Liver (tissue), 9 donors: Measurements from ENCODE around the gene CAMSAP3. TPM values are rescaled to one million over a fixed set of nuclear protein-coding genes. Genes with fewer than 3 reads are reported as not detected.

Experiments used
- DNase-seq: peaks from one replicate; pipeline ENCODE4 v3.0.0-alpha.2; 2017; ENCODE audit warnings: low spot score
- H3K27ac ChIP-seq, 2 donors: one replicate each; pipeline ENCODE4 v1.7.0; 2013; ENCODE audit warnings: inconsistent platforms in 2 of 2, low read length in 2 of 2, control low read depth in 1 of 2, low read depth in 1 of 2, mild to moderate bottlenecking in 1 of 2
- H3K27me3 ChIP-seq, 4 donors: one replicate each; pipeline versions ENCODE4 v1.6.1 to v1.7.0; 2013; ENCODE audit warnings: low read length in 3 of 4, inconsistent platforms in 1 of 4, mild to moderate bottlenecking in 1 of 4, moderate library complexity in 1 of 4; ENCODE audit not compliant: control insufficient read depth in 4 of 4, insufficient read depth in 4 of 4
- H3K36me3 ChIP-seq, 4 donors: one replicate each; pipeline versions ENCODE4 v1.6.1 to v1.7.0; 2013; ENCODE audit warnings: low read length in 3 of 4, mild to moderate bottlenecking in 3 of 4, low read depth in 1 of 4, moderate library complexity in 1 of 4; ENCODE audit not compliant: control insufficient read depth in 4 of 4, insufficient read depth in 3 of 4
- H3K4me1 ChIP-seq, 4 donors: one replicate each; pipeline versions ENCODE4 v1.6.1 to v1.7.0; 2013; ENCODE audit warnings: low read length in 3 of 4, mild to moderate bottlenecking in 3 of 4, moderate library complexity in 1 of 4; ENCODE audit not compliant: control insufficient read depth in 4 of 4, insufficient read depth in 4 of 4
- H3K4me3 ChIP-seq, 3 donors: one replicate each; pipeline versions ENCODE4 v1.6.1 to v1.7.0; 2013; ENCODE audit warnings: low read length in 3 of 3, control low read depth in 1 of 3, low read depth in 1 of 3, mild to moderate bottlenecking in 1 of 3
- H3K9ac ChIP-seq, 2 donors: one replicate each; pipeline ENCODE4 v1.7.0; 2013; ENCODE audit warnings: low read length in 2 of 2, mild to moderate bottlenecking in 2 of 2, moderate library complexity in 2 of 2, control low read depth in 1 of 2, low read depth in 1 of 2
- H3K9me3 ChIP-seq, 4 donors: one replicate each; pipeline versions ENCODE4 v1.6.1 to v1.7.0; 2013; ENCODE audit warnings: low read length in 3 of 4; ENCODE audit not compliant: control insufficient read depth in 4 of 4
- ATF3 ChIP-seq: IDR thresholded peaks from 2 replicates; pipeline ENCODE4 v1.6.1; 2016; ENCODE audit warnings: antibody characterized with exemption
- CTCF ChIP-seq: fragments of 150-350 bp; IDR thresholded peaks from 2 replicates; pipeline ENCODE4 v1.5.1; 2017; ENCODE audit warnings: improper control_type of control experiment, low read depth, low read length; ENCODE audit not compliant: missing input control
- EGR1 ChIP-seq, 2 donors: IDR thresholded peaks; 2 replicates each; pipeline ENCODE4 v1.6.1; 2016 to 2018; ENCODE audit warnings: antibody characterized with exemption in 2 of 2, low read depth in 2 of 2
- FOXA1 ChIP-seq: IDR thresholded peaks from 2 replicates; pipeline ENCODE4 v1.6.1; 2016; ENCODE audit warnings: antibody characterized with exemption
- FOXA2 ChIP-seq: IDR thresholded peaks from 2 replicates; pipeline ENCODE4 v1.6.1; 2016; ENCODE audit warnings: antibody characterized with exemption
- GABPA ChIP-seq, 2 donors: IDR thresholded peaks in 1 of 2; conservative IDR thresholded peaks in 1 of 2; 2 replicates each; pipeline ENCODE4 v1.6.1; 2016; ENCODE audit warnings: antibody characterized with exemption in 2 of 2, mild to moderate bottlenecking in 1 of 2, moderate library complexity in 1 of 2
- HNF4G ChIP-seq: IDR thresholded peaks from 2 replicates; pipeline ENCODE4 v1.6.1; 2016; ENCODE audit warnings: antibody characterized with exemption
- JUND ChIP-seq, 2 donors: IDR thresholded peaks; 2 replicates each; pipeline ENCODE4 v1.6.1; 2016; ENCODE audit warnings: antibody characterized with exemption in 2 of 2
- MAX ChIP-seq: IDR thresholded peaks from 2 replicates; pipeline ENCODE4 v1.6.1; 2016; ENCODE audit warnings: antibody characterized with exemption
- RAD21 ChIP-seq, 2 donors: IDR thresholded peaks; 2 replicates each; pipeline ENCODE4 v1.6.1; 2016; ENCODE audit warnings: antibody characterized with exemption in 2 of 2, mild to moderate bottlenecking in 2 of 2
- REST ChIP-seq: IDR thresholded peaks from 2 replicates; pipeline ENCODE4 v1.6.1; 2016; ENCODE audit warnings: antibody characterized with exemption, mild to moderate bottlenecking
- RXRA ChIP-seq, 2 donors: IDR thresholded peaks; 2 replicates each; pipeline ENCODE4 v1.6.1; 2017 to 2018; ENCODE audit warnings: antibody characterized with exemption in 2 of 2, mild to moderate bottlenecking in 1 of 2
- SP1 ChIP-seq: IDR thresholded peaks from 2 replicates; pipeline ENCODE4 v1.6.1; 2018; ENCODE audit warnings: antibody characterized with exemption, mild to moderate bottlenecking
- YY1 ChIP-seq: IDR thresholded peaks from 2 replicates; pipeline ENCODE4 v1.6.1; 2016; ENCODE audit warnings: antibody characterized with exemption, mild to moderate bottlenecking
- ZBTB33 ChIP-seq: IDR thresholded peaks from 2 replicates; pipeline ENCODE4 v1.6.1; 2016; ENCODE audit warnings: antibody characterized with exemption
- WGBS: extraction: QIAGEN DNeasy Blood & Tissue Kit; methylation state at CpG from one replicate; pipeline ENCODE4 v1.1.7; 2013; 5-methylcytosine and 5-hydroxymethylcytosine counted together
- polyA plus RNA-seq, 2 donors: library from polyadenylated mRNA; stranded (reverse) in 1 of 2; unstranded in 1 of 2; fragments of 200-250 nt in 1 of 2; fragments of >200 nt in 1 of 2; fragmentation: Nextera tagmentation in 1 of 2; extraction: Ambion mirVana in 1 of 2; gene quantifications; one replicate each; pipeline versions ENCODE4 v1.2.1 to v1.2.3, GENCODE V29; 2013 to 2015
- total RNA-seq, 2 donors: library from RNA; depleted of rRNA; stranded (reverse); fragments of >200 nt; gene quantifications; one replicate each; pipeline ENCODE4 v1.2.3, GENCODE V29; 2014
- donor health status: healthy.
- donor health status: healthy.
- donor health status: healthy.
- donor health status: healthy.
- donor health status: healthy.

CAMSAP3 gene
- total and polyA plus RNA-seq, 4 donors = 4.4 to 19.1 (median 9.8) TPM

- H3K9ac ChIP-seq = no peak overlapping the region
- 96% methylated on average over 57 of the region's 57 CpGs for WGBS
- no peak overlapping the region for H3K4me3 ChIP-seq
These were observed 25.1 kb downstream of the CAMSAP3 start for GRCh38 chr19:7620442-7621412.

More at GRCh38 chr19:7620442-7621412, 25.1 kb downstream of the CAMSAP3 start:
- H3K9me3 ChIP-seq = no peaks in the 10 kb centered on the region
- H3K36me3 ChIP-seq = peaks cover 15 to 51% (median 31%) of the 10 kb centered on the region in 4 donors
- no peaks in the 10 kb centered on the region for H3K27me3 ChIP-seq
- peaks cover 17 to 36% (median 27%) of the 10 kb centered on the region in 4 donors for H3K4me1 ChIP-seq
- no peak for DNase-seq
- TF ChIP-seq GABPA (IDR thresholded peaks at IDR 0.05 in 1 of 2, conservative IDR thresholded peaks at IDR 0.05 in 1 of 2) (no peak), RXRA (IDR thresholded peaks at IDR 0.05) (no peak), REST (no peak), HNF4G (no peak), CTCF (no peak), ATF3 (no peak), MAX (no peak), SP1 (no peak), FOXA2 (no peak), FOXA1 (no peak), JUND (IDR thresholded peaks at IDR 0.05) (no peak), EGR1 (IDR thresholded peaks at IDR 0.05; ENCODE audit: low read depth in 2 of 2) (no peak), YY1 (no peak), RAD21 (IDR thresholded peaks at IDR 0.05) (no peak), ZBTB33 (no peak)
- peak overlapping the region in 1 of 2 donors; percentile 94 for H3K27ac ChIP-seq
